GM23248 (cell line): ENCODE measurements around the gene SLC39A2.

ENCODE experiments used
- EZH2 ChIP-seq: fragments of 200-600 bp; sonication (generic); IDR thresholded peaks from 2 replicates; pipeline ENCODE4 v1.6.1; 2018; ENCODE audit warnings: antibody characterized with exemption, mild to moderate bottlenecking; ENCODE audit not compliant: insufficient read depth, poor library complexity, severe bottlenecking
- EZH2phosphoT487 ChIP-seq: fragments of 200-600 bp; sonication (generic); IDR thresholded peaks from 2 replicates; pipeline ENCODE4 v1.6.1; 2018; ENCODE audit warnings: antibody characterized with exemption, moderate library complexity, mild to moderate bottlenecking, low read depth; ENCODE audit not compliant: insufficient read depth

DNA sequence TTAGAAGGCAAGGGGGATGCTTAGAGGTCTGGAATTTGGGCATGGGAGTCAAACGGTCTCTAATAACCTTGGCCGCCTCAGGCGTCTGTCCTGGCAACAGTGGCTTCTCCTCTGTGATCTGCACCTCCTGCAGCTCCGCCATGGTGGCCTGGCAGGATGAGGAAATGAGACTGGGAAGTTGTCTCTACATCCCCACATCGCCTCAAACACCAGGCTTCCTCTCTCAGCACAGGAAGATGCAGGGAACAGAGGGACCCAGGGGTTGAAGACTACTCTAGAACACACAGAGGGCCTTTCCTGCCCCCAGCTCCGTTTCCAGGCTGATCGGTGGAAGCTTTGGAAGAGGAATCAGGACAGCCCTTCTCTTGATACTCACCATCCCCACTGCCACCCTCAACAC, 24.1 kb downstream of the SLC39A2 start:
- TF ChIP-seq EZH2 (no peak), EZH2phosphoT487 (no peak)
